Common myeloid progenitor, CD34-positive (primary cell): ENCODE measurements around the gene ANKH.

ENCODE experiments used
- CTCF ChIA-PET: fragments of 350-600 bp; sonication (Branson Sonifier 250); formaldehyde crosslinking; loops from one replicate; lab custom pipeline; 2021; ENCODE audit warnings: antibody characterized with exemption; lab: Charles Lee
- POLR2A ChIA-PET: fragments of 350-600 bp; sonication (Branson Sonifier 250); formaldehyde crosslinking; loops from one replicate; lab custom pipeline; 2021; ENCODE audit warnings: antibody characterized with exemption; lab: Charles Lee
- DNase-seq, 3 donors: peaks; one replicate each; pipeline versions ENCODE4 v3.0.0 to v3.0.0-alpha.2; 2013
- H3K27ac ChIP-seq, 2 experiments: 1 replicate in 1 of 2; 2 replicates in 1 of 2; pipeline ENCODE4 v1.7.0; 2013; ENCODE audit warnings: inconsistent platforms in 2 of 2, low read length in 2 of 2, mild to moderate bottlenecking in 2 of 2, low read depth in 1 of 2, moderate library complexity in 1 of 2; ENCODE audit not compliant: severe bottlenecking in 2 of 2, insufficient read depth in 1 of 2, poor library complexity in 1 of 2
- H3K27me3 ChIP-seq, 5 experiments: replicated peaks in 2 of 5; 1 replicate in 3 of 5; 2 replicates in 2 of 5; pipeline versions ENCODE4 v1.6.1 to v1.7.0; 2013; ENCODE audit warnings: low read length in 4 of 5, mild to moderate bottlenecking in 2 of 5, moderate library complexity in 2 of 5, inconsistent platforms in 1 of 5; ENCODE audit not compliant: insufficient read depth in 5 of 5, control insufficient read depth in 4 of 5
- H3K36me3 ChIP-seq, 4 experiments: 1 replicate in 2 of 4; 2 replicates in 2 of 4; pipeline versions ENCODE4 v1.6.1 to v1.7.0; 2013; ENCODE audit warnings: low read length in 3 of 4, control low read depth in 1 of 4, mild to moderate bottlenecking in 1 of 4; ENCODE audit not compliant: control insufficient read depth in 4 of 4, insufficient read depth in 4 of 4
- H3K4me1 ChIP-seq, 4 experiments: 1 replicate in 3 of 4; 2 replicates in 1 of 4; pipeline versions ENCODE4 v1.6.1 to v1.7.1; 2013; ENCODE audit warnings: low read length in 3 of 4, mild to moderate bottlenecking in 3 of 4, control low read depth in 1 of 4, inconsistent platforms in 1 of 4, moderate library complexity in 1 of 4; ENCODE audit not compliant: control insufficient read depth in 4 of 4, insufficient read depth in 4 of 4; ENCODE audit errors: control extremely low read depth in 1 of 4
- H3K4me3 ChIP-seq, 7 experiments: 1 replicate in 4 of 7; 2 replicates in 3 of 7; pipeline versions ENCODE4 v1.5.1 to v1.7.0; 2013; ENCODE audit warnings: mild to moderate bottlenecking in 7 of 7, low read length in 6 of 7, moderate library complexity in 6 of 7, inconsistent platforms in 2 of 7, low read depth in 2 of 7, control low read depth in 1 of 7; ENCODE audit not compliant: insufficient read depth in 4 of 7, control insufficient read depth in 1 of 7; ENCODE audit errors: extremely low read depth in 1 of 7
- H3K9me3 ChIP-seq, 5 experiments: 1 replicate in 4 of 5; 2 replicates in 1 of 5; pipeline versions ENCODE4 v1.6.1 to v1.7.1; 2013; ENCODE audit warnings: low read length in 4 of 5, mild to moderate bottlenecking in 2 of 5, inconsistent platforms in 1 of 5, low read depth in 1 of 5, moderate library complexity in 1 of 5; ENCODE audit not compliant: control insufficient read depth in 4 of 5, insufficient read depth in 2 of 5; ENCODE audit errors: control extremely low read depth in 1 of 5
- WGBS: methylation state at CpG from one replicate; pipeline ENCODE4 v1.1.5; 2013; ENCODE audit not compliant: insufficient coverage; 5-methylcytosine and 5-hydroxymethylcytosine counted together

ANKH gene

GRCh38 chr5:14767053-14767452 lies 104.5 kb downstream of the ANKH start:
- ChIA-PET POLR2A (interaction anchor here (0.7 kb wide), 1 partner anchor 73 kb away, joined by 10 read pairs; no protein-coding TSS in a partner anchor), CTCF (interaction anchor here (0.5 to 1.8 kb wide), 5 partner anchors 8 to 44 kb away, joined by 3 to 8 read pairs (median 4); no protein-coding TSS in a partner anchor)
- no peak overlapping the region for H3K27ac ChIP-seq
- peaks cover 0 to 3% (median 1%) of the 10 kb centered on the region in 4 experiments for H3K4me1 ChIP-seq
- H3K36me3 ChIP-seq = no peaks in the 10 kb centered on the region
- WGBS = 91% methylated on average over 4 of the region's 5 CpGs
- H3K9me3 ChIP-seq = no peaks in the 10 kb centered on the region
- no peak for DNase-seq
- H3K4me3 ChIP-seq = no peak overlapping the region
- no peaks in the 10 kb centered on the region for H3K27me3 ChIP-seq

- H3K36me3 ChIP-seq = no peaks in the 10 kb centered on the region
- H3K4me1 ChIP-seq = peaks cover 0 to 3% (median 1%) of the 10 kb centered on the region in 4 experiments
- no peaks in the 10 kb centered on the region for H3K9me3 ChIP-seq
- no peak overlapping the region for H3K27ac ChIP-seq
- POLR2A ChIA-PET = no interaction called here
- WGBS = no CpG with 5 or more reads among the region's 1 CpG
- H3K4me3 ChIP-seq = no peak overlapping the region
- H3K27me3 ChIP-seq = no peaks in the 10 kb centered on the region
- no peak for DNase-seq
- CTCF ChIA-PET = interaction anchor here (0.5 to 1.8 kb wide), 4 partner anchors 9 to 44 kb away, joined by 3 to 5 read pairs (median 4); no protein-coding TSS in a partner anchor
Observed at GRCh38 chr5:14766584-14766983, 105.0 kb downstream of the ANKH start.

- no peaks in the 10 kb centered on the region for H3K9me3 ChIP-seq
- H3K27ac ChIP-seq = no peak overlapping the region
- H3K27me3 ChIP-seq = no peaks in the 10 kb centered on the region
- ChIA-PET POLR2A (interaction anchor here (0.7 kb wide), 1 partner anchor 71 kb away, joined by 8 read pairs; no protein-coding TSS in a partner anchor), CTCF (no interaction called here)
- H3K36me3 ChIP-seq = peaks cover 0 to 2% (median 0%) of the 10 kb centered on the region in 4 experiments
- no peak overlapping the region for H3K4me3 ChIP-seq
- no peak for DNase-seq
- H3K4me1 ChIP-seq = peaks cover 0 to 3% (median 1%) of the 10 kb centered on the region in 4 experiments
- 88% methylated on average over 1 of the region's 3 CpGs for WGBS
Observed at GRCh38 chr5:14765587-14765986, 106.0 kb downstream of the ANKH start.

- 100% methylated on average over 2 of the region's 4 CpGs for WGBS
- no peak for DNase-seq
- Histone ChIP-seq H3K4me3 (no peak overlapping the region), H3K27me3 (no peaks in the 10 kb centered on the region), H3K27ac (no peak overlapping the region), H3K9me3 (no peaks in the 10 kb centered on the region), H3K4me1 (peaks cover 0 to 11% (median 2%) of the 10 kb centered on the region in 4 experiments), H3K36me3 (peaks cover 0 to 2% (median 0%) of the 10 kb centered on the region in 4 experiments)
- ChIA-PET POLR2A (no interaction called here), CTCF (interaction anchor here (1.2 to 1.3 kb wide), 3 partner anchors 9 to 25 kb away, joined by 3 to 4 read pairs (median 4); no protein-coding TSS in a partner anchor)
Observed at GRCh38 chr5:14762549-14763216, 108.9 kb downstream of the ANKH start.

- H3K4me3 ChIP-seq = no peak overlapping the region
- no peaks in the 10 kb centered on the region for H3K27me3 ChIP-seq
- ChIA-PET POLR2A (no interaction called here), CTCF (interaction anchor here (1.8 kb wide), 1 partner anchor 33 kb away, joined by 4 read pairs; no protein-coding TSS in a partner anchor)
- H3K9me3 ChIP-seq = no peaks in the 10 kb centered on the region
- WGBS = 100% methylated on average over 2 of the region's 4 CpGs
- H3K4me1 ChIP-seq = peaks cover 0 to 12% (median 2%) of the 10 kb centered on the region in 4 experiments
- no peak overlapping the region for H3K27ac ChIP-seq
- peaks cover 0 to 7% (median 0%) of the 10 kb centered on the region in 4 experiments for H3K36me3 ChIP-seq
- no peak for DNase-seq
Observed at GRCh38 chr5:14760548-14761002, 111.0 kb downstream of the ANKH start.

GRCh38 chr5:14759744-14760547 lies 111.6 kb downstream of the ANKH start:
- H3K4me1 ChIP-seq = peaks cover 0 to 12% (median 2%) of the 10 kb centered on the region in 4 experiments
- CTCF ChIA-PET = interaction anchor here (1.8 to 2.5 kb wide), 2 partner anchors 8 to 33 kb away, joined by 4 to 8 read pairs; no protein-coding TSS in a partner anchor
- POLR2A ChIA-PET = no interaction called here
- H3K27ac ChIP-seq = no peak overlapping the region
- H3K36me3 ChIP-seq = peaks cover 0 to 11% (median 2%) of the 10 kb centered on the region in 4 experiments
- no peak for DNase-seq
- no peaks in the 10 kb centered on the region for H3K27me3 ChIP-seq
- 79% methylated on average over 5 of the region's 6 CpGs for WGBS
- no peaks in the 10 kb centered on the region for H3K9me3 ChIP-seq
- H3K4me3 ChIP-seq = no peak overlapping the region
